GM19455 (cell line): ENCODE data around the gene MBOAT1.
"Not testable (repeated sequence)": the region's sequence is repeated elsewhere in the genome, so short reads cannot be mapped to it uniquely, and the experiment has no call there.

Experiments
- ATAC-seq: cut with Tn5 transposase; IDR thresholded peaks from one replicate; pipeline ENCODE4 v1.9.1; 2021; ENCODE audit not compliant: unreplicated experiment

Gene MBOAT1

DNA sequence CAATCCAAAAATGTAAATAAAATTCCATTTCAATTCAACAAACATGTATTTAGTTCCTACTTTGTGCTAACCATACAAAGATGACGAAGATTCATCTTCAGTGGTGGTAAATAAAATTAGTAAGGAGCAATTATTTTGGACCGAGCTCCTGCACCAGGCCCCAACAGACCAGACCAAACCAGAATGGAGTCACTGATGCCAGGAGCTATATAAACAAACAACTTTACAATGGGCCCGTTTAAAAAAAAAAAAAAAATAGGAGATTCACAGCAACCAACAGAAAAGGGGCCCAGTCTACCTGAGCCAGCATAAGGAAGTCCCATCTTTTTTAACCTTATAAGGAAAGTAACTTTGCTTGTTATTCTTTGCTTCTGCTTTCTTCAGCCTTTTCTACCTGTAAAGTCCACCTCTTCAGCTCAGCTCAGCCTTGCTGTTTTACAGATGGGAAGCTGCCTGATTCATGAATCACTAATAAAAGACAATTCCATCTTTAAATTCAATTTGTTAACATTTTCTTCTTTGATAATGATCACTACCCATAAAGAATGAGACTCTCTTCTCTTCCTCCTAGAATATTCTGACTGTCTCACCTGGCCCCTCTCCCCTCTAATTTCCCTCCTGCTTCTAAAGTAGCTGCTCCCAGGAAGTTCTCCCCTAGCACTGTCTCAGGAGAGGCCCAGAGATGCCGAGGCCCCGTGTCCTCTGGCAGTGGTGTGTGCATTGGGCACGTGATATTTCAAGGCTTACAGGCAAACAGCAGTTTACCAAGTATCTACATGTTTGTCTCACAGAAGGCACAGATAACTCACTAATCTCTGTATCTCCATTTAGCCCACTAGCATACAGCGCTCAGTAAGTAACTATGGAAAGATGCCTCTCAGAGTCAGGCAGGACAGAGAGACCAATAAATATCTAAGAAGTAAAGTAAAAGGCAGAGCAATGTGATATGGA, 8.4 kb downstream of the MBOAT1 start:
- no peak for ATAC-seq

DNA sequence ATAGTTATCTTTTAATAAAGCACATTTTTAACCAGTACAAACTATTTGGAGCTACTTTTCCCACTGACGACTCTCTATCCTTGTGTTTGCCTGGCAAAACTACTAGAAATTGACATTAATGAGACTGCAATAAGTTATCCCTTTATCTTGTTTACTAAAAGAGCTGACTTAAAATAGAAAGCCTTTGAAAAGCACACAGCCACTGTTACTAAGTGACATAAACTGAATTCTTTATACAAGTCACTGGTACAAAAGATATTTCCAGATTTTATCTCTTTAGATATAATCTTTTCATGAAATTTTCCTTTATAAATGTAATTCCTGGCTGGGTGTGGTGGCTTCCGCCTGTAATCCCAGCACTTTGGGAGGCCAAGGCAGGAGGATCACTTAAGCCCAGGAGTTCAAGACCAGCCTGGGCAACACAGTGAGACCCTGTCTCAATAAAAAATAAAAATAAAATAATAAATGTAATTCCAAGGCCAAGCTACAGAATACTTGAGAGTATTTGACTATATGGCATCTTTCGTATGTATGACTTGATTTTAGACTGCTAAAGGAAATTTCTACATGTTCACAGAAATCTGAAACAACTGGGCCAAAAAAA, 9.5 kb downstream of the MBOAT1 start:
- no peak for ATAC-seq

DNA sequence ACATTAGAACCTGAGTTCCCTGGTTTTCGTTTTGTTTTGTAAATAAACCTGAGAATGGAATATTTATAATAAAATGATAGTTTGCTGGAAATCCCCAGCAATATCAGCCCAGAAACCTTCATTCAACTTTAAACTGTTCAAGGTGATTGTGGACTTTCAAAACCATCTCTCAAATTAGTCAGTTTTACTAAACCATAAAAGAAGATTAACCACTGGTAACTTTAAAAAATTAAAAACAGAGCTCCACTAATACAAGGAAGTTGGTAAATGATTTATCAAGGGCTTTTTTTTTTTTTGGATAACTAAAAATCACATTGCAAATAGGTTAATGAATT, 10.0 kb downstream of the MBOAT1 start:
- ATAC-seq, result no peak

DNA sequence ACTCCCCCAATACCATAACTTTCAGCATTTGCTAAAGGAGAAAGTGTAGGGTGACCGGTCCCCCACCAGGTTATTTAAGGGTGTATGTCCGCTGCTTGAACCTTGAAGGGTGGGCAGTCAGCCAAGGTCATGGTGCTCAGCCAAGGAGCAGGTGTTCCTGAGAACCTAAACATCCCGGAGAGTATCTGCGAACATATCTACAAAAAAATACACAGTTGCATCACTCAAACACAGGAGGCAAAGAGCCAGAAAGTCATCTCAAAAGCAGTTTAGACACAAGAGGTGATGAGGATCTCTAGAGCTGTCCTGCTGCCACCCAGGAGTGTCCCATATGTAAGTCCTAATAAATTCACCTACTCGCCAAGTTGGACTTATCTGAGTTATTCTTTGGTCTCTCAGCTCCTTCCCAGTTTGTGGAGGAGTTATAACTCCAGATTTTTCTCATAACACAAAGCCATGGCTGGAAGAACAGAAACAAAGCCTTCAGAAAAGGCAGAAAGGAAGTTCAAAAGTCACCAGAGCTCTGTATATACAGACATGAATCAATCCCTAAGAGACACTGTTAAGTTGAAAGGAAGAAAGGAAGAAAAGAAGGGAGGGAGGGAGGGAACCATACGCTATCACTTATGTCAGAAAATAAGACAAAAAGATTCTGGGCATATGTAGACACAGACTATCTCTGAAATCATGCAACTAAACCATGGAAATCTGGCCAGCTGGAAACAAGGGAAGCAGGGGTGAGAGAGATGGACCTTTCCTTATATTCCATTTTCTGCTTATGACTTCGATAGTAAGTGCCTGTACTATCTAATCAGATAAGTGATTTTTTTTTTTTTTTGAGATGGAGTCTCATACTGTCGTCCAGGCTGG, 11.3 kb downstream of the MBOAT1 start:
- no peak for ATAC-seq

DNA sequence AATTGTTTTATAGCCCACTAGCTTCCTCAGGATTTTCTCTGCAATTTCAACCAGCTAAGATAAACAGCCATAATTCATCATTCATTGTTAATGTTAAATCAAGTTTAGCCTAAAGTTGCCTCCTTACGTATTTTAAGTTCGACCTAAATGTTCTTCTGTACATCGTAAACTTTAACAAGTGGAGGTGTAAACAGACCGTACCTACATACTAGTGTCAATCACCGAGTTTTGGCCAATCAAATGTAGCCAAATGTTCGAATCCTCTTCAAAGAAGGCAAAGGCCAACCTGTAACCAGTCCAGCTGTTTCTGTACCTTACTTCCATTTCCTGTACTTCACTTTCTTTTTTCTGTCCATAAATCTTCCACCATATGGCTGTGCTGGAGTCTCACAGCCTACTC, 13.5 kb downstream of the MBOAT1 start:
- no peak for ATAC-seq

DNA sequence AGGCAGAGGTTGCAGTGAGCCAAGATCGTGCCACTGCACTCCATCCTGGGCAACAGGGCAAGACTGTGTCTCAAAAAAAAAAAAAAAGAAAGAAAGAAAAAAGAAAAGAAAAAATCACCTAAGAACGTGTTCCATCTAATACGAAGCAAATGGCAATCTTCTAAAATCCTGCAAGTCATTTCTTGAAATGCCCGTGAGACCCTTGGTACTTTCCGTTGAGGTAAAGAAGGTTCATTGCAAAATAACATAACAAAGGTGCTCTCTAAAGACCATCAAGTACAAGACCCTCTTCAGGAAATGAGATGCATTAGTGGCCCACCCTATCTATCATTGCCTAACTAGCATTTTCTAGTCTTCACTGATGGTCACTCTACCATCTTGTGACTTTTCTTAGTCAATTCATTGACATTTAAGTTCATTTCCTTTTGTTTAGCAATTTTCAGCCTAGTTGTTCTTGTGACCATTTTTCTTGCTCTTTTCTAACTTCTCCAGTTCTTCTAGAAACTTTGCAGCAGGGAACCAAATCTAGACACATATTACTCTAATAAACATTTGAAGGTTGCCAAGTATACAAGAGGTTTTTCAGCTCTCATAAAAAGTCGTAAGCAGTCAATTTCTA, 14.0 kb downstream of the MBOAT1 start:
- no peak for ATAC-seq

DNA sequence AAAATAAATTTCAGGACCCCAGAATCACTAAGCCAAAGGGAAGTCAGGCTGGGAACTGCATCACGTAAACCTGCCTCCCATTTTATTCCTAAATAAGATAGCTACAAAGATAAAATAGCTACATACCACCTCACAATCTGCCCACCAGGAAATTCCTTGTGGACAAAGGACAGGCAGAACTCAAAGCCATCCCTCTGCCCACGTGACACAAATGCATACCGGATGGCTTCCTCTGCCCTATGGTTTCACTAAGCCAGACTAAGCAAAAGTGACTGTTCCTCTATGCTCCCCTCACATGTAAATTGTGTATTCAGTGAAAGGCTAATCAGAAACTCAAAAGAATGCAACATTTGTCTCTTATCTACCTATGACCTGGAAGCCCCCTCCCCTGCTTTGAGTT, 15.0 kb downstream of the MBOAT1 start:
- ATAC-seq, result peak; percentile 46

DNA sequence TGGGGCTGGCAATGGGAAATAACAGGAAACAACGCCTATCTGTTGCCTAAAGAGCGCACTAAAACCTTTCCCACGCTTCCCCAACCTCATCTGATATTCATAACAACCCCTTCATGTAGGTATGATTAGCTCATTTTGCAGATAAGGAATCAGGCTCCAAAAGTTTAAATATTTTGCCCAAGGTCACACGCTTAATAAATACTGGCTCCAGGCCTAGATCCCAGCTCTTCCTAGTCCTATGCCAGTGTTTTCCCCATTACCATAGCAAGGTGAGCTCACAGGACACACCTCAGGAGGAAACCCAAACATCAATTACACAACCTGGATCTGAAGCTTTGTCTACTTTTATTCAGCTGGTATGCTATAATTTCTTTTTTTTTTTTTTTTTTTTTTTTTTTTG, 19.6 kb downstream of the MBOAT1 start:
- ATAC-seq, result no peak

DNA sequence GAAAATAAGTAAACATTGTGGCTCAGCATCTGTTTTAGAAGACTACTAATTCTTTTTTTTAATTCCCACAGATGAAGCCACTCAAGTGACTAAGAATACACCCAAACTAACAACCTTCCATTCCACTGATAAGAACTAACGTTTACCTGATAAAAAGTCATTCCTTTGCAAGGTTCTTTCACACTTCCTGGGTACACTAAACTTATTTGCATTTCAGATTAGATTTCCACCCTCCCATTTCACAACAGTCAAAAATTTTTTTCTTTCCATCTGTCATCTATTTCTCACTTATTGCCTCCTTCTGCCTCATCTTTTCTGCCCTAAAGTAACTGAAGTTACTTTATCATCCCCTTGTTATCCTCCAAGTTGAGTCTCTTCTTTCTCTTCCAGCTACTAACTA, 20.3 kb downstream of the MBOAT1 start:
- no peak for ATAC-seq

DNA sequence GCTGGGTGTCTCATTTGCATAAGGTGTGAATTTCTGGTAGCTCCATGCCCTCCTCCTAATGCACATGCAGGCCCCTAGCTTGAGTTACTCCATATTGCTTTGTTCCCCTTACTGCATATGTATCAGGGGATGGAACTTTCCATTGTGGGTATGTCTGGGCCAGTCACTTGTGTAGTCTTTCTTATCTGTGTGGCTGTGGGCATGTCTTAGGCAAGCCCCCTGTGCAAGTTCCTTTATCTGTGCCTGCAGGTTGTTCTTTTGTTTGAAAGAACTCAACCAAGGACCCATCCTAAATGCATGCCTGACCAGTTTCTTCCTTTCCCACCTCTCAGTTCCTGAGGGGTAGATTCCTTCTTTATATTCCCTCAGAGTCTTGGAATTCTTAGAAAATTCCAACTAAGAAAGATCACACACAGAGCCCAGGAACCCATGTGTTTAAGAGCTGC, 23.6 kb downstream of the MBOAT1 start:
- no peak for ATAC-seq

DNA sequence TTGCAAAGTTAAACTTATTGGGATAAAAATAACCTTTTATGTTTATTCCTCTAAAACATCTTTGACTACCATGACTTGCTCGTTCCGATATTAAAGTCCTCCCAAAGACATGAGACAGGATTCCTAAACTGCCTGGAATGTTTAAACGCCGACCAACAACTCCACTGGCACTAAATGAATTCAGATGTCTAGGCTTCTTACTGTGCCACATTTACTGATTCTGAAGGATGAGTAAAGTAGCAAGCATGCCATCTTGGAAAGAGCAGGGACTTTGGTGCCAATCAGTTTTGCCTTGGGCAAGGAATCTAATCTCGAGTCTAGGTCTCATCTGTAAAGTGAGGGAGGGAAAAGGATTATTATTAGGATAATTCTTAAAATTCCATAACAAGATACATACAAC, 25.3 kb downstream of the MBOAT1 start:
- ATAC-seq, result no peak

DNA sequence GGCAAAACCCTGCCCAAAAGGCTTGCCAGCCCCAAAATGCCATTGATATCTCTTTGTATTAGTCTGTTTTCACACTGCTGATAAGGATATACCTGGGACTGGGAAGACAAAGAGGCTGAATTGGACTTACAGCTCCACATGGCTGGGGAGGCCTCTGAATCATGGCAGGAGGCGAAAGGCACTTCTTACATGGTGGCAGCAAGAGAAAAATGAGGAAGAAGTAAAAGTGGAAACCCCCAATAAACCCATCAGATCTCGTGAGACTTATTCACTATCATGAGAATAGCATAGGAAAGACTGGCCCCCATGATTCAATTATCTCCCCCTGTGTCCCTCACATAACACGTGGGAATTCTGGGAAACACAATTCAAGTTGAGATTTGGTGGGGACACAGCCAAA, 28.6 kb downstream of the MBOAT1 start:
- ATAC-seq, result no peak

DNA sequence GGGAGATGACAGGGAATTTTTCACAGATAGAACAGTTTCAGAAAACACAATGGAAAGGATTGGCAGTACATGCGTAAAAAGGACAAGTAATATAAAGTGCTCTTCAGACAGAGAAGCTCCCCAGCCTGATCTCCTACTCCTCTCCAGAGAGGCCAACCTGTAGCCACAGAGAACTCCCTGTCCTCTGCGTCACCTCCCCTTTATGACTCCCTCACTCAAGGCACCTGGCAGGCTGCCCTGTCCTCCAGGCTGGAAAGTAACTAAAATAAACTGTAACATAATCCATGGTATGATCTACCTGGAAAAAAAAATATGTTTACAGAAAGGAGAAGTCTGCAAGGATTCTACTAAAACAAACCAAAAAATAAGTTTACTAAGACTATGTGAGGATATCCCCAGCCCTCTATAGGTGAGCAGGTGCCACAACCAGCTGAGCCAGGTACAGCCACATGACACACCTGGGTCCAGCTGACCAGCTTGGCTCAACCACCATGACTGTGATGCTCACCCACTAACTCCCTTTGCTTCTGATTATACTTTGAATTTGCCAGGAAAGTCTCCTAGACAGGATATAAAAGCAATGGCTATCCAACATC, 29.2 kb downstream of the MBOAT1 start:
- ATAC-seq, result no peak

DNA sequence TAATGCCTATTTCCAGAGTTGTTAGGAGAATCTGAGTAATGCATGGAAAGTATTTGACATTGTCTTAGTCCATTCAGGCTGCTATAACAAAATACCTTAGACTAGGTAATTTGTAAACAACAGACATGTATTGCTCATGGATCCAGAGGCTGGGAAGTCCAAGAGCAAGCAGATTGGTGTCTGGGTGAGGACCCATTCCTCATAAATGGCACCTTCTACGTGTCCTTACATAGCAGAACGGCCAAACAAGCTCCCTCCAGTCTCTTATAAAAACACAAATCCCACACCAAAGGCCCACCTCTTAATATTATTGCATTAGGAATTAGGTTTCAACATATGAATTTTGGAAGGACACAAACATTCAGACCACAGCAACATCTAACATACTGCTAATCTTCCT, 30.2 kb downstream of the MBOAT1 start:
- no peak for ATAC-seq

DNA sequence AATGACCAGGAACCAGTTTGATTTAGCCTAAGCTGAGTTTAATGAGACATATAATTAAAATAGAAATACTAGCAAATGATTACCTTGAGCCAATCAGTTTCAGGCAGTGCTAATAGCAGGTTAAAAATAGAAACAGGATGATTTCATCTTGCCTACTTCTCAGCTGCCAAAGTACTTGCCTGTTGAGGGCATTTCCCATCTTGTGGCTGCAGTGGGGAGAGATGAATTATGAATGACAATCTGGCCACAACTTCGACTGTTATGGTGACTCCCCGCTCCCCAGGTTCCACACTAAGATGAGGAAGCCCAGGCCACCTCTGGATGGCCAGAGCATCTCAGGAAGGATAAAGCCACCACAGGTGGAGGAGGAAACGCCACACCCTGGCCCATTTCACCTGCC, 31.3 kb downstream of the MBOAT1 start:
- no peak for ATAC-seq

DNA sequence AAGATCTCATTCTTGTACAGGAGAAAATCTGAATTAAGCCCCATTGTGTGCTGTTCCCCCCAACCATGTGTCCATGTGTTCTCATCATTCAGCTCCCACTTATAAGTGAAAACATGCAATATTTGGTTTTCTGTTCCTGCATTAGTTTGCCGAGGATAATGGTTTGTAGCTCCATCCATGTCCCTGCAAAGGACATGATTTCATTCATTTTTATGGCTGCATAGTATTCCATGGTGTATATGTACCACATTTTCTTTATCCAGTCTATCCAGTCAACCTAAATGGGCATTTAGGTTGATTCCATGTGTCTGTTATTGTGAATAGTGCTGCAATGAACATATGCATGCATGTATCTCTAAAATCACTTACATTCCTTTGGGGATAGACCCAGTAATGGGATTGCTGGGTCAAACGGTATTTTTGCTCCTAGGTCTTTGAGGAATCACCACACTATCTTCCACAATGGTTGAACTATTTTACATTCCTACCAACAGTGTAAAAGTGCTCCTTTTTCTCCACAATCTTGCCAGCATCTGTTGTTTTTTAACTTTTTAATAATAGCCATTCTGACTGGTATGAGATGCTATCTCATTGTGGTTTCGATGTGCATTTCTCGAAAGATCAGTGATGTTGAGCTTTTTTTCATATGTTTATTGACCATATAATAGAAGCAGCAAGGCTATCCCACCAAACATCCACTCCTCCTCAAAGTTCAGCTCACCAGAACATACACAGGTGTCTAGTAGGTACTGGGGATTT, 32.8 kb downstream of the MBOAT1 start:
- not testable (repeated sequence) for ATAC-seq

DNA sequence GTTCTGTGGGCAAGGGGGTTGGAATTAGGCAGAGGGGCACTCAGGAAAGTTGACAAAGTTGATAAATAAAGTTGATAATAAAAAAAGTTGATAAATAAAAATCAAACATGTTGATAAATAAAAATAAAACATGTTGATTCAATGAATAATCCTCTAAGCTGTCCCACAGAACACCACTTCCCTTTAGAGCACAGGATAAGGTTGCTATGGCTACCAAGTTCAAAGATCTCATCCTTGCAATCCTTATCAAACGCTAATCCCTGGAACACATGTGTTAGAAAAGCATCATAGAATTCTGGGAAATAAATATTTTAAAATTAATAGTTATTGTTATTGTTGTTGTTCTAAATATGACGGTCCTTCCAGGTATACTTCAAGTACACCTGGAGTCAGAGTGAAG, 33.9 kb downstream of the MBOAT1 start:
- no peak for ATAC-seq

DNA sequence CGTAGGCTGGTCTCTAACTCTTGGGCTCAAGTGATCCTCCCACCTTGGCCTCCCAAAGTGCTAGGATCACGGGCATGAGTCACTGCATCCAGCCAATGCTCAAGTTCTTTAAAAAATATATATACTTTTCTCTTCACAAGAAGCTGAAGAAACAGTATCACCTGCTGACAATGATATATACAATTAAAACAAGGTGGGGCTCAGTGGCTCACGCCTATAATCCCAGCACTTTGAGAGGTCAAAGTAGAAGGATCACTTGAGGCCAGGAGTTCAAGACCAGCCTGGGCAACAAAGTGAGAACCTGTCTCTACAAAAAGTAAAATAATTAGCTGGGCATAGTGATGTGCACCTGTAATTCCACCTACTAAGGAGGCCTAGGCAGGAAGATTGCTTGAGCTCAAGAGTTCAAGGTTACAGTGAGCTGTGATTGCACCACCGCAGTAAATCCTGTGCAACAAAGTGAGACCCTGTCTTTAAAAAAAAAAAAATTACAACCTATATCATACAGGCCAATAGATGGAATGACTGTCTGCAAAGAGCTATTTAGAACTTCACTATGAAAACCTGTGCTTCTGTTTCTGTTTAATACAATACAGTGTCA, 36.4 kb downstream of the MBOAT1 start:
- ATAC-seq, result no peak
